B cell (primary cell): ENCODE measurements around the gene MCF2L. TPM values are rescaled to one million over a fixed set of nuclear protein-coding genes. Genes with fewer than 3 reads are reported as not detected.

Experiments used
- ATAC-seq: fragments of 200-7000 bp; cut with Tn5 transposase; one replicate; pipeline ENCODE4 v1.10.0; 2021; ENCODE audit warnings: low read depth, mild to moderate bottlenecking, moderate number of reproducible peaks, moderate library complexity
- CTCF ChIA-PET: fragments of 350-600 bp; sonication (Branson Sonifier 250); formaldehyde crosslinking; loops from one replicate; lab custom pipeline; 2021; ENCODE audit warnings: antibody characterized with exemption, inconsistent platforms; lab: Charles Lee
- POLR2A ChIA-PET: fragments of 350-600 bp; sonication (Branson Sonifier 250); formaldehyde crosslinking; loops from one replicate; lab custom pipeline; 2021; ENCODE audit warnings: antibody characterized with exemption; lab: Charles Lee
- DNase-seq: peaks from one replicate; pipeline ENCODE4 v3.0.0; 2013
- H2AFZ ChIP-seq: 2 replicates; pipeline ENCODE4 v1.6.1; 2012; ENCODE audit warnings: mild to moderate bottlenecking, low read depth, low read length; ENCODE audit not compliant: insufficient read depth, poor library complexity, severe bottlenecking
- H3K27ac ChIP-seq, 2 donors: 1 replicate in 1 of 2; 2 replicates in 1 of 2; pipeline ENCODE4 v1.5.1; 2012 to 2013; ENCODE audit warnings: low read length in 2 of 2, mild to moderate bottlenecking in 2 of 2, moderate library complexity in 1 of 2
- H3K27me3 ChIP-seq, 4 experiments: fragments of 200-600 bp in 1 of 4; sonication (generic) in 1 of 4; replicated peaks in 1 of 4; 1 replicate in 2 of 4; 2 replicates in 2 of 4; pipeline versions ENCODE4 v1.6.1 to v1.7.0; 2013 to 2016; ENCODE audit warnings: low read length in 3 of 4, mild to moderate bottlenecking in 2 of 4, mixed read lengths in 1 of 4, moderate library complexity in 1 of 4; ENCODE audit not compliant: insufficient read depth in 4 of 4, control insufficient read depth in 3 of 4; ENCODE audit errors: control extremely low read depth in 1 of 4
- H3K36me3 ChIP-seq, 2 experiments: replicated peaks in 1 of 2; 1 replicate in 1 of 2; 2 replicates in 1 of 2; pipeline versions ENCODE4 v1.6.1 to v1.7.1; 2013; ENCODE audit warnings: low read length in 1 of 2; ENCODE audit not compliant: insufficient read depth in 2 of 2, control insufficient read depth in 1 of 2; ENCODE audit errors: control extremely low read depth in 1 of 2, extremely low read depth in 1 of 2
- H3K4me1 ChIP-seq, 2 donors: fragments of 200-600 bp in 1 of 2; sonication (generic) in 1 of 2; 1 replicate in 1 of 2; 2 replicates in 1 of 2; pipeline versions ENCODE4 v1.5.1 to v1.6.1; 2013 to 2017; ENCODE audit warnings: low read length in 2 of 2; ENCODE audit not compliant: control insufficient read depth in 2 of 2, insufficient read depth in 2 of 2
- H3K4me2 ChIP-seq: replicated peaks from 2 replicates; pipeline ENCODE3; 2012; ENCODE audit warnings: mild to moderate bottlenecking, low read depth, low read length; ENCODE audit not compliant: poor library complexity, severe bottlenecking
- H3K4me3 ChIP-seq, 5 experiments: fragments of 200-600 bp in 1 of 5; sonication (generic) in 1 of 5; 1 replicate in 3 of 5; 2 replicates in 2 of 5; pipeline versions ENCODE4 v1.5.1 to v1.7.0; 2011 to 2016; ENCODE audit warnings: low read length in 4 of 5, mild to moderate bottlenecking in 4 of 5, low read depth in 2 of 5, control low read depth in 1 of 5, moderate library complexity in 1 of 5; ENCODE audit not compliant: insufficient read depth in 1 of 5; ENCODE audit errors: control extremely low read depth in 1 of 5, extremely low read depth in 1 of 5
- H3K79me2 ChIP-seq: fragments of 200-600 bp; sonication (generic); one replicate; pipeline ENCODE4 v1.6.0; 2016; ENCODE audit warnings: low read length; ENCODE audit not compliant: control insufficient read depth, insufficient read depth
- H3K9ac ChIP-seq: fragments of 200-600 bp; sonication (generic); 2 replicates; pipeline ENCODE4 v1.6.1; 2017; ENCODE audit warnings: mild to moderate bottlenecking, low read length, moderate library complexity
- H3K9me3 ChIP-seq, 3 donors: one replicate each; pipeline versions ENCODE4 v1.6.1 to v1.7.1; 2013; ENCODE audit warnings: low read length in 2 of 3; ENCODE audit not compliant: control insufficient read depth in 2 of 3, insufficient read depth in 1 of 3; ENCODE audit errors: control extremely low read depth in 1 of 3
- H4K20me1 ChIP-seq: 2 replicates; pipeline ENCODE4 v1.6.0; 2012; ENCODE audit warnings: mild to moderate bottlenecking, low read length; ENCODE audit not compliant: insufficient read depth, control insufficient read depth, poor library complexity, severe bottlenecking
- H3K27ac Mint-ChIP-seq: one replicate; pipeline ENCODE4 v1.8.0; 2021; ENCODE audit warnings: mixed read lengths
- H3K27me3 Mint-ChIP-seq: one replicate; pipeline ENCODE4 v1.8.0; 2021; ENCODE audit warnings: mixed read lengths
- H3K4me1 Mint-ChIP-seq: one replicate; pipeline ENCODE4 v1.8.0; 2021; ENCODE audit warnings: mixed read lengths
- H3K4me3 Mint-ChIP-seq: one replicate; pipeline ENCODE4 v1.8.0; 2021; ENCODE audit warnings: mixed read lengths
- H3K9me3 Mint-ChIP-seq: one replicate; pipeline ENCODE4 v1.8.0; 2022; ENCODE audit warnings: mixed read lengths; ENCODE audit not compliant: insufficient read depth
- EZH2 ChIP-seq: IDR thresholded peaks from 2 replicates; pipeline ENCODE4 v1.6.1; 2012; ENCODE audit warnings: borderline replicate concordance, low read depth, mild to moderate bottlenecking, moderate library complexity, low read length; ENCODE audit not compliant: insufficient read depth, poor library complexity, severe bottlenecking
- whole genome bisulfite sequencing: methylation state at CpG from one replicate; pipeline ENCODE4 v1.1.5; 2013; ENCODE audit warnings: missing lambda C conversion rate; ENCODE audit not compliant: insufficient coverage; 5-methylcytosine and 5-hydroxymethylcytosine counted together
- intact Hi-C: fragments of 100-400 bp; cut with micrococcal nuclease; formaldehyde crosslinking; loops from one replicate; pipeline ENCODE4 v1.10.0; 2022
- polyA plus RNA-seq: library from polyadenylated mRNA; depleted of rRNA; stranded (reverse); fragments of >200 nt; gene quantifications from 2 replicates; pipeline ENCODE4 v1.2.3, GENCODE V29; 2012
- total RNA-seq, 2 donors: library from RNA; stranded (reverse); fragments of 120-200 nt in 1 of 2; gene quantifications; 1 replicate in 1 of 2; 2 replicates in 1 of 2; pipeline versions ENCODE4 v1.2.3 to v1.2.4, GENCODE V29; 2013 to 2022
- TF ChIP-seq, protein P1 (sequence below): fragments of 200-600 bp; IDR thresholded peaks from one replicate; pipeline ENCODE4 v1.8.0; 2022; ENCODE audit warnings: antibody characterized with exemption, mild to moderate bottlenecking

Gene MCF2L
- total and polyA plus RNA-seq, 2 donors (not counting 1 experiment from before 2014, with no cell fraction given) = 3.7 to 8.2 TPM

DNA sequence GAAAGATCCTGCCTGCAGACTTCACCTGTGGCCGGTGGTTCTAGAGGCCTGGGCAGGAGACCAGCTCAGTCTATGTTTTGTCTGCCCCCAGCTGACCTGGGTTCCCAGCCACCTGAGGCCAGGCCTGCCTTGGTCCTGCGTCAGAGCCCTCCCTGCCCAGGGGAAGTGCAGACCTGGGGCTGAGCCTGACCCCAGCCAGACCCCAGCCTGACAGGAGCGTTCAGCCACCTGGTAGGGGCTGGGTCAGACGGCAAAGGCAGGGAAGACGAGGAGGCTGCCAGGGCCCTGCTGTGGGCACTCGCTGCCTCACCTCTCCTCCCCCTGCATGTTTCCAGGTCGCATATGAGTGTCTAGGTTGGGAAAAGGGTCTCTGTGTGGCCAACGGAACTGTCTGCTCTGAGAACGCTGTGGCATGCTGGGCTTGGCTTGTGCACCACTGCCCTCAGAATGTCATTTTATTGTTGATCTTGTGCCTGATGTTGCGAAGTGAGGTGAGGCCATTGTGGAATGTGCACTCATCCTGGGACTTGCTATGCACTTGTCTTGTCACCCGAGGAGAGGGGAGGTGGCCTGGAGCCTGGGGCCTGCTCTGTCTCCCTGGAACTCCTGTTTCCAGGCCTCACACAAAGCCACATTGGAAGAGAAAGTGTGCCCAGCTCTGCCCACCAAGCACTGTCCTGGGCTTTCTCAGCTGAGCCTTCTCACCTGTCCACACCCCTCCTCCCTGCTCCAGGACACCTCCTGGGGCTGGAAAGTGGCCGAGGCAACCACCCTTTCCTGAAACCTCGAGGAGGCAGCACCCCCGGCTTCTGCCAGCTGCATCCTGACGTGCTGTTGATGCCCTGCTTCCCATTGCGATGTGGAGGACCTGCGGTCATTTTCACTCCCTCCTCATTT, 15.2 kb upstream of the MCF2L start:
- no peak overlapping the region for H3K4me3 Mint-ChIP-seq
- H3K4me1 Mint-ChIP-seq = no peaks in the 10 kb centered on the region
- TF ChIP-seq EZH2 = no peak
- TF ChIP-seq, protein P1, sequence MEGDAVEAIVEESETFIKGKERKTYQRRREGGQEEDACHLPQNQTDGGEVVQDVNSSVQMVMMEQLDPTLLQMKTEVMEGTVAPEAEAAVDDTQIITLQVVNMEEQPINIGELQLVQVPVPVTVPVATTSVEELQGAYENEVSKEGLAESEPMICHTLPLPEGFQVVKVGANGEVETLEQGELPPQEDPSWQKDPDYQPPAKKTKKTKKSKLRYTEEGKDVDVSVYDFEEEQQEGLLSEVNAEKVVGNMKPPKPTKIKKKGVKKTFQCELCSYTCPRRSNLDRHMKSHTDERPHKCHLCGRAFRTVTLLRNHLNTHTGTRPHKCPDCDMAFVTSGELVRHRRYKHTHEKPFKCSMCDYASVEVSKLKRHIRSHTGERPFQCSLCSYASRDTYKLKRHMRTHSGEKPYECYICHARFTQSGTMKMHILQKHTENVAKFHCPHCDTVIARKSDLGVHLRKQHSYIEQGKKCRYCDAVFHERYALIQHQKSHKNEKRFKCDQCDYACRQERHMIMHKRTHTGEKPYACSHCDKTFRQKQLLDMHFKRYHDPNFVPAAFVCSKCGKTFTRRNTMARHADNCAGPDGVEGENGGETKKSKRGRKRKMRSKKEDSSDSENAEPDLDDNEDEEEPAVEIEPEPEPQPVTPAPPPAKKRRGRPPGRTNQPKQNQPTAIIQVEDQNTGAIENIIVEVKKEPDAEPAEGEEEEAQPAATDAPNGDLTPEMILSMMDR = no peak
- Histone ChIP-seq H2AFZ (no peak overlapping the region), H3K27me3 (no peaks in the 10 kb centered on the region), H3K27ac (no peak overlapping the region), H4K20me1 (no peaks in the 10 kb centered on the region), H3K9ac (no peak overlapping the region), H3K79me2 (no peaks in the 10 kb centered on the region), H3K4me3 (no peak overlapping the region), H3K9me3 (peaks cover 0 to 1% (median 0%) of the 10 kb centered on the region in 3 donors), H3K4me2 (no peak overlapping the region), H3K4me1 (no peaks in the 10 kb centered on the region), H3K36me3 (no peaks in the 10 kb centered on the region)
- ChIA-PET POLR2A (no interaction called here), CTCF (interaction anchor here (1.4 kb wide), 1 partner anchor 11 kb away, joined by 4 read pairs; no protein-coding TSS in a partner anchor)
- no peaks in the 10 kb centered on the region for H3K9me3 Mint-ChIP-seq
- ATAC-seq (no peak), DNase-seq (no peak)
- intact Hi-C loops = no loop called here
- peaks cover 11% of the 10 kb centered on the region for H3K27me3 Mint-ChIP-seq
- 84% methylated on average over 12 of the region's 17 CpGs for WGBS
- H3K27ac Mint-ChIP-seq = no peak overlapping the region
